ENCODE results near the gene OTOF.

OTOF gene

DNA sequence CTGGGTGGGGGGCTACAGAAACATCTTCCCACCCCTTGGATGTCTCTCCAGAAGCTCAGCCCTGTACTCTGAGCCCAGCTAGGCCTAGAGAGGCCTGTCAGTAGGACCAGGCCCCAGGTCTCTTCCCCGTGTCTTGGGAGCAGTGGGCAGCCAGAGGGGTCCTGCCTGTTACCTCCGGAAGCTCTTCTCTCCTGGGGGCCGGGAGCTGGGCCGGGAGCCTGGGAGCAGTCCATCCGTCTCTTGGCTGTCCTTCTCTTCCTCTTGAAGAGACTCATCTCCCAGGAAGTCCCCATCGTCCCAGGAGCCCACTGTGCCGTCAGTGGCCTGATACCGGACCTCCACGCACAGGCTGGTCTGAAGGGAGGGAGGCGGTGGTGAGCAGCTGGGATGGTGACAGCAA is 38.3 kb upstream of the OTOF start:
- Histone ChIP-seq H3K9ac (ENCODE audit: low read depth, low read length) (no peak overlapping the region), H3K27ac (ENCODE audit: low read depth, low read length) (no peak overlapping the region), H3K9me3 (ENCODE audit: control insufficient read depth, insufficient read depth, low read length) (no peaks in the 10 kb centered on the region), H3K4me1 (ENCODE audit: control insufficient read depth, insufficient read depth, low read length) (no peaks in the 10 kb centered on the region), H3K4me3 (ENCODE audit: low read depth, low read length) (no peak overlapping the region), H3K36me3 (ENCODE audit: control insufficient read depth, insufficient read depth, low read length) (no peaks in the 10 kb centered on the region), H3K27me3 (ENCODE audit: control insufficient read depth, insufficient read depth, low read length) (no peaks in the 10 kb centered on the region)

DNA sequence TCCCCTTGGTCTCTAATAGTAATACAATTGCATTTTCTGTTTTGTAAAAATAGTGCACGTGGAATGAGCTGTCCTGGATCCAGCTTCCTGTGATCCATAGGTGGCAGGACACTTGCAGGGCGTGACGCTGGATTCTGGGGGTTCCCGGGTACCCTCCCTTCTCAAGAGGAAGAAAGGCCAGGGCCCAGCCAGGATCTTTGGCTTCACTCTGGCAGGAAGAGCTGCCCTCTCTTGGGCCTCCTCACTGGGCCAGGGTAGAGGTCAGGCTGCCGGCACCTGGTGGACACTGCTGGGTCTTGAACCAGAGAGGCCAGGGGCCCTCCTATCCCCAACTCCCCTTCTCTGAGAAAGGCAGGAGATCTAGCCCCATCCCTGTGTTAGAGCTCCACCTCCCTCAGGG is 37.8 kb upstream of the OTOF start:
- Histone ChIP-seq H3K4me3 (ENCODE audit: low read depth, low read length) (no peak overlapping the region), H3K27me3 (ENCODE audit: control insufficient read depth, insufficient read depth, low read length) (no peaks in the 10 kb centered on the region), H3K9ac (ENCODE audit: low read depth, low read length) (no peak overlapping the region), H3K27ac (ENCODE audit: low read depth, low read length) (no peak overlapping the region), H3K36me3 (ENCODE audit: control insufficient read depth, insufficient read depth, low read length) (no peaks in the 10 kb centered on the region), H3K4me1 (ENCODE audit: control insufficient read depth, insufficient read depth, low read length) (no peaks in the 10 kb centered on the region), H3K9me3 (ENCODE audit: control insufficient read depth, insufficient read depth, low read length) (no peaks in the 10 kb centered on the region)

DNA sequence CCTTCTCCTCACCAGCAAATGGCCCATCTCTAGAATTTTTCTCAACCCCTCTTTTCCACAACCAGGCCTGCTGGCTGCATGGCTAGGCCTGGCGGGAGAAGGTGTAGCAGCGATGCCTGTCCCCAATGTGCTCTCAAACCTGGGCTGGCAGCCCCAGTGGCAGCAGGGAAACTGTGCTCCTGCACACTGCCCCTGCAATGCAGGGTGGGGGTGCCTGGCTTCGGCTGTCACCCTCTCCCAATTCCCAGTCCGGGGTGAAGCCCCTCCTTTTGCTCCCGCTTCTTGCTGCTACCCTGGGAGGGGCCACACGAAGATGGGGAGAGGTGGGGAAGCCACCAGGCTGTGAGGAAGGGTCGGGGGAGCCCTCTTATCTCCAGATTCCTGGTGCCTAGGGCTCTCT is 36.1 kb upstream of the OTOF start:
- H3K4me3 ChIP-seq (ENCODE audit: low read depth, low read length): no peak overlapping the region
- no peaks in the 10 kb centered on the region for H3K4me1 ChIP-seq (ENCODE audit: control insufficient read depth, insufficient read depth, low read length)
- no peaks in the 10 kb centered on the region for H3K36me3 ChIP-seq (ENCODE audit: control insufficient read depth, insufficient read depth, low read length)
- H3K9ac ChIP-seq (ENCODE audit: low read depth, low read length): no peak overlapping the region
- no peak overlapping the region for H3K27ac ChIP-seq (ENCODE audit: low read depth, low read length)
- no peaks in the 10 kb centered on the region for H3K9me3 ChIP-seq (ENCODE audit: control insufficient read depth, insufficient read depth, low read length)
- no peaks in the 10 kb centered on the region for H3K27me3 ChIP-seq (ENCODE audit: control insufficient read depth, insufficient read depth, low read length)

DNA sequence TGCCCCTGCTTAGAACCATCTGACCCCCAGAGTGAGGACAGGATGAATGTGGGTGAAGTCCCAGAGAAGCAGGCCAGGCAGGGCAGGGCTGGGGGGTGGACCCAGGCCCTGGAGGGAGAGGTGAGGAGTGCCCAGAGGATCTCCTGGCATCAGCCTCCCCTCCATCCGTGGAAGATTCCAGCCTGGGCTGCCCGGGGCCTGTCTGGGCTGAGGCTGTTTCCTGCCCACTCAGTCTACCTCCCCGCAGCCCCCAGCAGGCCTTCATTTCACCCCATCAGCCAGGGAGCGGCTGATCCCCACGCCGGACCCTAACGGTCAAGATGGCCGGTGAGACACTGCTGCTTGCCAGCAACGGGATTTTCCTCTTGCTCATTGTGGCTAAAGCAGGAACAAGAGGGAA is 35.3 kb upstream of the OTOF start:
- H3K27me3 ChIP-seq (ENCODE audit: control insufficient read depth, insufficient read depth, low read length): no peaks in the 10 kb centered on the region
- no peaks in the 10 kb centered on the region for H3K4me1 ChIP-seq (ENCODE audit: control insufficient read depth, insufficient read depth, low read length)
- no peak overlapping the region for H3K4me3 ChIP-seq (ENCODE audit: low read depth, low read length)
- no peak overlapping the region for H3K27ac ChIP-seq (ENCODE audit: low read depth, low read length)
- H3K9me3 ChIP-seq (ENCODE audit: control insufficient read depth, insufficient read depth, low read length): no peaks in the 10 kb centered on the region
- H3K36me3 ChIP-seq (ENCODE audit: control insufficient read depth, insufficient read depth, low read length): no peaks in the 10 kb centered on the region
- no peak overlapping the region for H3K9ac ChIP-seq (ENCODE audit: low read depth, low read length)

DNA sequence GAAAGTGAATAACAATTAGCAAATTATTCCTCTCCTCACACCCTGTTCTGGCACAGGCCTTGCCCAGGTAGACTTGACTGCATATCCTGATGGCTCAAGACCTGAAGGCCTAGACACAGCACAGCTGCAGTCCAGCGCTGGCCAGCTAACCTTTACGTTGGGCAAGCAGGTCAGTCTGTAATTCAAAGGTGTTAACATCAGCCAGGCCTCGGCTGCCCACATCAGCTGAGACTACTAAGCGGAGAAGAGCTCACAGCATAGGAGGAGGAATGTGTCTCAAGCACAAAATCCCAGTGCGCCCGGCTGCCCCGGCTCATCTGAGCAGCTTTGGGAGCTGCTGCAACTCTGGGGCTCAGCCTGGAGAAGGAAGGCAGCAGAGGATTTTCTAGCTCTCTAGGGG is 33.5 kb upstream of the OTOF start:
- H3K4me3 ChIP-seq (ENCODE audit: low read depth, low read length): no peak overlapping the region
- no peaks in the 10 kb centered on the region for H3K9me3 ChIP-seq (ENCODE audit: control insufficient read depth, insufficient read depth, low read length)
- no peaks in the 10 kb centered on the region for H3K27me3 ChIP-seq (ENCODE audit: control insufficient read depth, insufficient read depth, low read length)
- no peaks in the 10 kb centered on the region for H3K36me3 ChIP-seq (ENCODE audit: control insufficient read depth, insufficient read depth, low read length)
- no peak overlapping the region for H3K27ac ChIP-seq (ENCODE audit: low read depth, low read length)
- H3K9ac ChIP-seq (ENCODE audit: low read depth, low read length): no peak overlapping the region
- H3K4me1 ChIP-seq (ENCODE audit: control insufficient read depth, insufficient read depth, low read length): no peaks in the 10 kb centered on the region

DNA sequence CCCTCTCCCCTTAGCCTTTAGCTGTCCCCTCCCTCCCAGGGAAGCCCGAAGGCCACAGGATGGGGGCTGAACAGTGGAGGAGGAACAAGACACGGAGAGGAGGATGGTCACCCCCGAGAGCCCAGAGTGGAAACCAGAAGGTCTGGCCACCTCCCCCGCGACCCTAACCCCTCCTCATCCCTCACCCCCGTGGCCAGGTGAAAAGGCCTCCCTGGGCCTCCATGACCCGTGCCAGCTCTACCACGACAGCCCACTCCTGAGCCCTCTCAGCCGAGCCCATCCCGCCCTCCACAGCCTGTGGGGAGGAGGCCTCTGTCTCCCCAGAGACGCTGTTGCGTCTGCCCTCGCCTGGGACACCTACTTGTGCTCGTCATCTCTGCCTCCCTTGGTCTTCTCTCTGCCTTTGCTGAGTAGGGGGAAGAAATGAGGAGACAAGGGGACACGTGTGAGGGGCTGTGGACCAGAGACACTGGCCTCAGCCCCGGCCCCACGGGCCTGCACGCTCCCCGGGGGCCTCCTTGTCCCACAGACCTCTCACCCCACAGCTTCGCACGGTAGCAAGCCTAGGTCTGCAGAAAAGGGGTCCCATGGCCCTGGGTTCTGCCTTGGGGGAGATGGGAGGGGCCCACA is 32.5 kb upstream of the OTOF start:
- Histone ChIP-seq H3K4me1 (ENCODE audit: control insufficient read depth, insufficient read depth, low read length) (peaks cover 2% of the 10 kb centered on the region; the same call in 1 of the 2 replicates), H3K36me3 (ENCODE audit: control insufficient read depth, insufficient read depth, low read length) (no peaks in the 10 kb centered on the region), H3K27ac (ENCODE audit: low read depth, low read length) (no peak overlapping the region), H3K27me3 (ENCODE audit: control insufficient read depth, insufficient read depth, low read length) (no peaks in the 10 kb centered on the region), H3K9me3 (ENCODE audit: control insufficient read depth, insufficient read depth, low read length) (no peaks in the 10 kb centered on the region), H3K9ac (ENCODE audit: low read depth, low read length) (no peak overlapping the region), H3K4me3 (ENCODE audit: low read depth, low read length) (no peak overlapping the region)

DNA sequence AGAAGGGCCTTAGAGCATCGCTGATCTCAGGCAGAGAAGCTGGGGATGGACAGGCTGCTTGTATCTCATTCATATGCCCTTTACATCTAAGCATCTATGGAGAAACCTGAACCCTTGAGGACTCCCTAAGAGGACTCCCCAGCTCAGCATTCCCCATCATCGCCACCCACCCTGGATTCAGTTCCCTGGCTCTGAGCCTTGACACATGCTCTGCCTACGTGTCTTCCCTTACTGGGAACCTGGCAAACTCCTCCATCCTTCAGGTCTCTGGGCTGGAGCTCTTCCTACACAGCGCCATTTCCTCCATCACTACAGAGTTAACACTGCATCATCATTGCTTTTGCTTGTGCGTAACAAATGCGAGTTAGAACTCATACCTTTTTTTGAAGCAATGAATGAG is 31.2 kb upstream of the OTOF start:
- H3K27ac ChIP-seq (ENCODE audit: low read depth, low read length): no peak overlapping the region
- no peak overlapping the region for H3K9ac ChIP-seq (ENCODE audit: low read depth, low read length)
- H3K4me1 ChIP-seq (ENCODE audit: control insufficient read depth, insufficient read depth, low read length): peaks cover 11% of the 10 kb centered on the region
- peaks cover 9% of the 10 kb centered on the region for H3K27me3 ChIP-seq (ENCODE audit: control insufficient read depth, insufficient read depth, low read length)
- no peak overlapping the region for H3K4me3 ChIP-seq (ENCODE audit: low read depth, low read length)
- no peaks in the 10 kb centered on the region for H3K9me3 ChIP-seq (ENCODE audit: control insufficient read depth, insufficient read depth, low read length)
- no peaks in the 10 kb centered on the region for H3K36me3 ChIP-seq (ENCODE audit: control insufficient read depth, insufficient read depth, low read length)

DNA sequence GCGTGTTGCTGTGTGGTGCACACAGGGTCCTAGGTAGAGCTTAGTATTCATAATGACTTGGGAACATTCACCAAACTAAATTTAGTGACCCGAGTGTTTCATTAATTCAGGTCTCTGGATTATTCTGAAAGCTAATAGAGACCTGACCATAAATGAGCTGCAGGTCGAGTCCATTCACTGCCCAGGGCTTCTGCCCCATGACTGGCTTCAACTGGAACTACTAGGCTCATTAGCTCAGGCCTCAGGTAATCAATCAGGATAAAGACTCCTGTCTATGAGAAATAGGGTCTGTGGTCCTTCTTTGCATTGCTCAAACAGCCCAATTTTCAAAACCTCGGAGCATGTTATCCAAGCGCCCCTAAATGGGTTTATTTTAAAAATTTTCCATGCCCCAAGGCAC is 30.0 kb upstream of the OTOF start:
- H3K27me3 ChIP-seq (ENCODE audit: control insufficient read depth, insufficient read depth, low read length): peaks cover 15% of the 10 kb centered on the region

DNA sequence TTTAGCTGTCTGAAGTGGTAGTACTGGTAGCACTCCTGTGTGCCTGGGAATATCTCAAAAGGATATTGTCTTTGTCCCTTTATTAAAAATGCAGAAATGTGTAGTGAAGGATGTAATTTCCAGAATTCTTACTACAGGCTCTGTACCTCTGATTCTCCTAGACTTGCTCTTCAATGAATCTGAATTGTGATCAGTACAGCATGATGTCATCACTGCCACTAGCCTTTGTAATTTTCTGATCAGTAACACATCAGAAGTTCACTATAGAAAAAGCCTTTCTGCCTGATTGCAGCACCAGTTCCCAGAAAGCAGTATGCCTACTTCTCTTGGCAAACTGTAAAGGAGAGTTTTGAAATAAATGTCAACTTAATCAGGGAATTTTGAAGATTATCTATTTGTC is 29.2 kb upstream of the OTOF start:
- H3K36me3 ChIP-seq (ENCODE audit: control insufficient read depth, insufficient read depth, low read length): no peaks in the 10 kb centered on the region
- peaks cover 20% of the 10 kb centered on the region for H3K4me1 ChIP-seq (ENCODE audit: control insufficient read depth, insufficient read depth, low read length)
- H3K27me3 ChIP-seq (ENCODE audit: control insufficient read depth, insufficient read depth, low read length): peaks cover 15% of the 10 kb centered on the region
- no peak overlapping the region for H3K4me3 ChIP-seq (ENCODE audit: low read depth, low read length)
- no peaks in the 10 kb centered on the region for H3K9me3 ChIP-seq (ENCODE audit: control insufficient read depth, insufficient read depth, low read length)
- no peak overlapping the region for H3K27ac ChIP-seq (ENCODE audit: low read depth, low read length)
- no peak overlapping the region for H3K9ac ChIP-seq (ENCODE audit: low read depth, low read length)

More for the DNA sequence above, 30.0 kb upstream of the OTOF start:
- no peaks in the 10 kb centered on the region for H3K36me3 ChIP-seq (ENCODE audit: control insufficient read depth, insufficient read depth, low read length)
- H3K4me1 ChIP-seq (ENCODE audit: control insufficient read depth, insufficient read depth, low read length): peaks cover 17% of the 10 kb centered on the region
- no peaks in the 10 kb centered on the region for H3K9me3 ChIP-seq (ENCODE audit: control insufficient read depth, insufficient read depth, low read length)
- H3K27ac ChIP-seq (ENCODE audit: low read depth, low read length): no peak overlapping the region
- H3K4me3 ChIP-seq (ENCODE audit: low read depth, low read length): no peak overlapping the region
- H3K9ac ChIP-seq (ENCODE audit: low read depth, low read length): no peak overlapping the region

DNA sequence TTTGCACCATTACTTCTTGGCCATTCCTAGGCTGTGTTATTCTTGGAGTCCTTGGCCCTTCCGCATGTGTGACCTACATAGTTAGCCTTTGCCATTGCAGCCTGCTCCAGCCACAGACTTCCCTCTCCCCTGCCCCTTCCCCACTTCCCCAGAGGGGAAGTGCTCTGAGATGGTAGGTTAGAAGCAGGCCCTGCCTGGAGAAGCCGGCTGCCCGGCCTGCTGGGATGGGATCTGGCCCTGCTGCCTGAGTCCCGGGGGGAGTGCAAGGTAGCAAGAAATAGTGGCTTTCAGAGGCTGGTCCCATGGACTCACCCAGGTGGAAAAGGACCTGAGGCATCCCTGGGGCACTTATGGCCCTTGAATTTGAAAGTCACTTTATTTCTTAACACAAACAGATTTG is 28.4 kb upstream of the OTOF start:
- Histone ChIP-seq H3K27me3 (ENCODE audit: control insufficient read depth, insufficient read depth, low read length) (peaks cover 15% of the 10 kb centered on the region), H3K9ac (ENCODE audit: low read depth, low read length) (no peak overlapping the region), H3K27ac (ENCODE audit: low read depth, low read length) (no peak overlapping the region), H3K4me1 (ENCODE audit: control insufficient read depth, insufficient read depth, low read length) (peaks cover 20% of the 10 kb centered on the region), H3K4me3 (ENCODE audit: low read depth, low read length) (no peak overlapping the region), H3K36me3 (ENCODE audit: control insufficient read depth, insufficient read depth, low read length) (no peaks in the 10 kb centered on the region), H3K9me3 (ENCODE audit: control insufficient read depth, insufficient read depth, low read length) (no peaks in the 10 kb centered on the region)

DNA sequence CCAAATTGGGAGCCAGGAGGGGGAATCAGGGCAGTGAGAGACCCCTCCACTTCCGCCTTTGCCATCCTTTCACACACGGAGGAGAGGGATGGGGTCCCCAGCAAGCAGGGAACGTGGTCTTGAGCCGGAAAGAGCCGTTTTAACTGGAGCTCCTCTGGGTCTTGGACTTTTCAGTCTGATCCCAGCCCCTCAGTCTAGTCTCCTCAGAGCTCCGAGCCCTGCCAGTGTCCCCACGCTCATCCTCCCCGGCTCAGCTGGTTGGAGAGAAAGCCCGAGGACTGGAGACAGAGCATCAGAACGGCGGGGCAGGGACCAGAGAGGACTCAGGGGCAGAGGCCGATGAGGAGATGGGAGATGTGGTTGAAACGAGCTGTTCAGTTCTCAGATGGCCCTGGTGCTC is 26.1 kb upstream of the OTOF start:
- H3K27me3 ChIP-seq (ENCODE audit: control insufficient read depth, insufficient read depth, low read length): peaks cover 15% of the 10 kb centered on the region
- H3K4me3 ChIP-seq (ENCODE audit: low read depth, low read length): peak overlapping the region; percentile 70
- no peak overlapping the region for H3K27ac ChIP-seq (ENCODE audit: low read depth, low read length)

More for the DNA sequence above, 26.1 kb upstream of the OTOF start:
- Histone ChIP-seq H3K9ac (ENCODE audit: low read depth, low read length) (no peak overlapping the region), H3K9me3 (ENCODE audit: control insufficient read depth, insufficient read depth, low read length) (no peaks in the 10 kb centered on the region), H3K36me3 (ENCODE audit: control insufficient read depth, insufficient read depth, low read length) (no peaks in the 10 kb centered on the region), H3K4me1 (ENCODE audit: control insufficient read depth, insufficient read depth, low read length) (peaks cover 20% of the 10 kb centered on the region)

All from HUES48 (cell line).